GM12878 (cell line): ENCODE measurements around the gene ATG14.

ENCODE experiments used
- ATF3 ChIP-seq: IDR thresholded peaks from 2 replicates; pipeline ENCODE4 v1.6.1; 2011; ENCODE audit warnings: low read depth, mild to moderate bottlenecking, low read length, moderate library complexity, borderline replicate concordance; ENCODE audit errors: extremely low read depth
- BCLAF1 ChIP-seq: fragments of 450-650 bp; IDR thresholded peaks from 2 replicates; pipeline ENCODE4 v1.6.1; 2017; ENCODE audit warnings: antibody characterized with exemption, mild to moderate bottlenecking, moderate library complexity
- CHD1 ChIP-seq: IDR thresholded peaks from 2 replicates; pipeline ENCODE4 v1.6.1; 2012; ENCODE audit warnings: low read depth, low read length, improper control_type of control experiment
- CTCF ChIP-seq, 3 experiments: IDR thresholded peaks in 2 of 3; conservative IDR thresholded peaks in 1 of 3; 2 replicates each; pipeline ENCODE4 v1.5.1; 2011; ENCODE audit warnings: low read depth in 3 of 3, low read length in 3 of 3, mild to moderate bottlenecking in 3 of 3, control low read depth in 2 of 3, moderate library complexity in 2 of 3, inconsistent platforms in 1 of 3, mixed read lengths in 1 of 3; ENCODE audit not compliant: control insufficient read depth in 2 of 3, insufficient read depth in 1 of 3; ENCODE audit errors: extremely low read depth in 1 of 3
- EZH2 ChIP-seq: IDR thresholded peaks from 2 replicates; pipeline ENCODE4 v1.6.1; 2012; ENCODE audit warnings: low read depth, mild to moderate bottlenecking, control low read depth, inconsistent platforms, low read length, borderline replicate concordance; ENCODE audit not compliant: control insufficient read depth
- GABPA ChIP-seq: IDR thresholded peaks from 2 replicates; pipeline ENCODE4 v1.6.1; 2014; ENCODE audit warnings: antibody characterized with exemption, low read depth, mild to moderate bottlenecking, inconsistent platforms
- MYC ChIP-seq: IDR thresholded peaks from 2 replicates; pipeline ENCODE4 v1.6.1; 2011; ENCODE audit warnings: mild to moderate bottlenecking, low read length, moderate library complexity, inconsistent platforms; ENCODE audit not compliant: insufficient read depth, insufficient replicate concordance, insufficient read length, severe bottlenecking
- NR2C2 ChIP-seq: IDR thresholded peaks from 2 replicates; pipeline ENCODE4 v1.6.1; 2011; ENCODE audit warnings: borderline replicate concordance, low read depth; ENCODE audit not compliant: control insufficient read depth, insufficient read length
- POLR2A ChIP-seq: IDR thresholded peaks from 2 replicates; pipeline ENCODE4 v1.6.1; 2011; ENCODE audit warnings: low read depth, mild to moderate bottlenecking, low read length
- POLR2AphosphoS5 ChIP-seq: IDR thresholded peaks from 2 replicates; pipeline ENCODE4 v1.6.1; 2011; ENCODE audit warnings: mild to moderate bottlenecking, low read length, inconsistent platforms
- RB1 ChIP-seq: fragments of 450-650 bp; formaldehyde crosslinking; IDR thresholded peaks from 2 replicates; pipeline ENCODE4 v1.6.1; 2017; ENCODE audit warnings: mild to moderate bottlenecking, borderline replicate concordance
- REST ChIP-seq: IDR thresholded peaks from 2 replicates; pipeline ENCODE4 v1.6.1; 2012; ENCODE audit warnings: mild to moderate bottlenecking, low read depth, low read length
- SPI1 ChIP-seq: IDR thresholded peaks from 2 replicates; pipeline ENCODE4 v1.6.1; 2011; ENCODE audit warnings: low read depth, mild to moderate bottlenecking, low read length, moderate library complexity, borderline replicate concordance; ENCODE audit not compliant: insufficient read depth
- TAF1 ChIP-seq: IDR thresholded peaks from 2 replicates; pipeline ENCODE4 v1.6.1; 2011; ENCODE audit warnings: mild to moderate bottlenecking, low read depth, low read length, borderline replicate concordance

GRCh38 chr14:55381040-55381439 lies 30.6 kb downstream of the ATG14 start:
- TF ChIP-seq CTCF (IDR thresholded peaks at IDR 0.05 in 2 of 3, conservative IDR thresholded peaks at IDR 0.05 in 1 of 3; ENCODE audit: control insufficient read depth in 2 of 3, extremely low read depth in 1 of 3, insufficient read depth in 1 of 3, low read depth in 3 of 3, low read length in 3 of 3), result no peak
- TF ChIP-seq ATF3, result no peak
- TF ChIP-seq GABPA, result no peak
- TF ChIP-seq POLR2A, result no peak
- TF ChIP-seq BCLAF1, result no peak
- TF ChIP-seq SPI1, result no peak
- TF ChIP-seq NR2C2, result no peak
- no peak for TF ChIP-seq POLR2AphosphoS5
- TF ChIP-seq EZH2, result no peak
- no peak for TF ChIP-seq MYC
- TF ChIP-seq TAF1, result no peak
- TF ChIP-seq RB1, result no peak
- TF ChIP-seq REST, result no peak
- TF ChIP-seq CHD1, result no peak
